Thyroid gland (tissue), 4 donors: ENCODE data around the gene DPP10.

Experiments
- CTCF ChIP-seq, 6 experiments: fragments of 200-600 bp in 3 of 6; fragments of 450-650 bp in 3 of 6; sonication (generic) in 3 of 6; IDR thresholded peaks; one replicate each; pipeline ENCODE4 v1.5.1; 2016 to 2019; ENCODE audit warnings: antibody characterized with exemption in 6 of 6, mild to moderate bottlenecking in 2 of 6, inconsistent platforms in 1 of 6, moderate library complexity in 1 of 6
- POLR2A ChIP-seq, 2 donors: fragments of 450-650 bp; IDR thresholded peaks; one replicate each; pipeline ENCODE4 v1.6.1; 2017; ENCODE audit warnings: antibody characterized with exemption in 2 of 2, mild to moderate bottlenecking in 2 of 2, moderate library complexity in 1 of 2

- TF ChIP-seq CTCF (IDR thresholded peaks at IDR 0.05) (no peak), POLR2A (IDR thresholded peaks at IDR 0.05) (no peak)
These were observed 640.8 kb downstream of the DPP10 start for GRCh38 chr2:115083225-115083624.
